ENCODE measurements around the gene IMP3. TPM values are rescaled to one million over a fixed set of nuclear protein-coding genes. Genes with fewer than 3 reads are reported as not detected.

IMP3 gene
- total RNA-seq, 2 experiments from 2014 or later = 101 to 174 TPM

DNA sequence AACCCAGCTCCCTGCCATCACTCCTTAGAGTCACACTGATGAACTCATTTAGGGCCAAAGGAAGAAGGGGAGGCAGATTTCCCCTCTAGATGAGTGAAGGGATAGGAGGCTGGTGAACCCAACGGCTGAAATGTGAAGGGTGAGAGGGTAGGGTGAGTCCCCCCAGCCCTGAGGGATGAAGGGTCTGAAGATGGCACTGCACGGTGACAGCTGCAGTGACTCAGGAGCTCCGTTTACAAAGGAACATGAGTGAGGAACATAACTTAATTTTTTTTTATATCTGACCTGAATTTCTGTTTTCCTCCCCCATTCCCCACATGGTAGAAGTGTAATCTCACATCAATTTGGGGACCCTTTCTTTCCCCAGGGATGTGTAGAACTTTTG, 21.7 kb upstream of the IMP3 start:
- no peak overlapping the region for H3K4me3 ChIP-seq (ENCODE audit: low read depth, low read length, poor library complexity, severe bottlenecking)
- H2AFZ ChIP-seq (ENCODE audit: low read length) = no peak overlapping the region
- BruUV-seq (replicated peaks) = no TSS peak
- no peaks in the 10 kb centered on the region for H3K4me1 ChIP-seq (ENCODE audit: insufficient read depth, low read length, poor library complexity, severe bottlenecking)
- H3K36me3 ChIP-seq (ENCODE audit: insufficient read depth, low read length) = no peaks in the 10 kb centered on the region
- no peak for DNase-seq (ENCODE audit: low spot score)
- H3K9me2 ChIP-seq (ENCODE audit: insufficient read depth, low read length) = no peaks in the 10 kb centered on the region
- ChIA-PET POLR2A (interaction anchor here (0.7 kb wide), 1 partner anchor 260 kb away, joined by 3 read pairs; no protein-coding TSS in a partner anchor), CTCF (ENCODE audit: unreplicated experiment) (no interaction called here)
- intact Hi-C loops (cut with micrococcal nuclease; ENCODE audit: unreplicated experiment) = no loop called here
- H3K27ac ChIP-seq (ENCODE audit: low read depth, low read length, poor library complexity, severe bottlenecking) = no peak overlapping the region
- no peaks in the 10 kb centered on the region for H3K9me3 ChIP-seq (ENCODE audit: low read length)
- TF ChIP-seq EZH2phosphoT487 (IDR thresholded peaks at IDR 0.05; ENCODE audit: borderline replicate concordance, low read depth, low read length) = no peak
- TF ChIP-seq, protein P1, sequence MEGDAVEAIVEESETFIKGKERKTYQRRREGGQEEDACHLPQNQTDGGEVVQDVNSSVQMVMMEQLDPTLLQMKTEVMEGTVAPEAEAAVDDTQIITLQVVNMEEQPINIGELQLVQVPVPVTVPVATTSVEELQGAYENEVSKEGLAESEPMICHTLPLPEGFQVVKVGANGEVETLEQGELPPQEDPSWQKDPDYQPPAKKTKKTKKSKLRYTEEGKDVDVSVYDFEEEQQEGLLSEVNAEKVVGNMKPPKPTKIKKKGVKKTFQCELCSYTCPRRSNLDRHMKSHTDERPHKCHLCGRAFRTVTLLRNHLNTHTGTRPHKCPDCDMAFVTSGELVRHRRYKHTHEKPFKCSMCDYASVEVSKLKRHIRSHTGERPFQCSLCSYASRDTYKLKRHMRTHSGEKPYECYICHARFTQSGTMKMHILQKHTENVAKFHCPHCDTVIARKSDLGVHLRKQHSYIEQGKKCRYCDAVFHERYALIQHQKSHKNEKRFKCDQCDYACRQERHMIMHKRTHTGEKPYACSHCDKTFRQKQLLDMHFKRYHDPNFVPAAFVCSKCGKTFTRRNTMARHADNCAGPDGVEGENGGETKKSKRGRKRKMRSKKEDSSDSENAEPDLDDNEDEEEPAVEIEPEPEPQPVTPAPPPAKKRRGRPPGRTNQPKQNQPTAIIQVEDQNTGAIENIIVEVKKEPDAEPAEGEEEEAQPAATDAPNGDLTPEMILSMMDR (conservative IDR thresholded peaks at IDR 0.05; ENCODE audit: low read length) = no peak
- H3K79me2 ChIP-seq (ENCODE audit: insufficient read depth, low read depth, low read length) = no peaks in the 10 kb centered on the region
- H4K20me1 ChIP-seq (ENCODE audit: insufficient read depth, low read length) = no peaks in the 10 kb centered on the region
- no peak overlapping the region for H3K4me2 ChIP-seq (ENCODE audit: low read length)

DNA sequence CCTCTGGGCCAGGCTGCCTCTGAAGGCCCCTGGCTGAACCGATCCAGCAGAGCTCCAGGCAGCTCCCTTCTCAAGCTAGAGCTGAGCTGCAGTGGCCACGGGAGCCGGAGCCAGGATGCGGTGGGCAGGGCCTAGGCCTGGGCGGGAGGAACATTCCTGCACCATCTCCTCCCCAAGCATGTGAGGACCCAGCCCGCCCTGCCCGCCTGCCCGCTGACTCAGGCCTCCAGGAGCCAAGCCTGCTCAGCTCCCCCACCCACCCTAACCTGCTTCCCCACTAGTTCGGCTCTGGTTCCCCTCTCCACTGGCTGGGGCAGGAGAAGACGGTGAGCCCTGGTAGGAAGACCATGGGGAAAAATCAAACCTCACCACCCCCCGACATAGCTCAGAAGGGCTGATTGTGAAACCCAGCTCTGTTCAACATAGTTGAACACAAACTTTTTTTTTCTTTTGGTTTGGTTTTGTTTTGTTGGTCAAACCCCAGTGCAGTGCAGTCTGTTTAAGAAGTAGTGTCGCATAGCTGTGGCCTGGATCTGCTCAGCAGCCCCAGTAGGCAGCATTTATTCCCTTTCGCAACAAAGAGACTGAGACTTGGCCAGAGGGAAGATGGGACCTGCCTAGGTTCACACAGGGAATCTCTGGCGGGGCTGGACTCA, 21.2 kb upstream of the IMP3 start:
- ChIA-PET CTCF (ENCODE audit: unreplicated experiment) (no interaction called here), POLR2A (interaction anchor here (0.6 to 0.7 kb wide), 2 partner anchors 53 to 260 kb away, joined by 3 read pairs; no protein-coding TSS in a partner anchor)
- Histone ChIP-seq H3K4me2 (ENCODE audit: low read length) (no peak overlapping the region), H3K79me2 (ENCODE audit: insufficient read depth, low read depth, low read length) (no peaks in the 10 kb centered on the region), H2AFZ (ENCODE audit: low read length) (no peak overlapping the region), H3K9me2 (ENCODE audit: insufficient read depth, low read length) (no peaks in the 10 kb centered on the region), H3K4me3 (ENCODE audit: low read depth, low read length, poor library complexity, severe bottlenecking) (no peak overlapping the region), H4K20me1 (ENCODE audit: insufficient read depth, low read length) (no peaks in the 10 kb centered on the region), H3K4me1 (ENCODE audit: insufficient read depth, low read length, poor library complexity, severe bottlenecking) (no peaks in the 10 kb centered on the region), H3K36me3 (ENCODE audit: insufficient read depth, low read length) (no peaks in the 10 kb centered on the region), H3K27ac (ENCODE audit: low read depth, low read length, poor library complexity, severe bottlenecking) (no peak overlapping the region), H3K9me3 (ENCODE audit: low read length) (no peaks in the 10 kb centered on the region)
- no peak for DNase-seq (ENCODE audit: low spot score)
- TF ChIP-seq EZH2phosphoT487 (IDR thresholded peaks at IDR 0.05; ENCODE audit: borderline replicate concordance, low read depth, low read length) = no peak
- TF ChIP-seq, protein P1 (conservative IDR thresholded peaks at IDR 0.05; ENCODE audit: low read length) = no peak
- intact Hi-C loops (cut with micrococcal nuclease; ENCODE audit: unreplicated experiment) = no loop called here
- BruUV-seq (replicated peaks) = no TSS peak

DNA sequence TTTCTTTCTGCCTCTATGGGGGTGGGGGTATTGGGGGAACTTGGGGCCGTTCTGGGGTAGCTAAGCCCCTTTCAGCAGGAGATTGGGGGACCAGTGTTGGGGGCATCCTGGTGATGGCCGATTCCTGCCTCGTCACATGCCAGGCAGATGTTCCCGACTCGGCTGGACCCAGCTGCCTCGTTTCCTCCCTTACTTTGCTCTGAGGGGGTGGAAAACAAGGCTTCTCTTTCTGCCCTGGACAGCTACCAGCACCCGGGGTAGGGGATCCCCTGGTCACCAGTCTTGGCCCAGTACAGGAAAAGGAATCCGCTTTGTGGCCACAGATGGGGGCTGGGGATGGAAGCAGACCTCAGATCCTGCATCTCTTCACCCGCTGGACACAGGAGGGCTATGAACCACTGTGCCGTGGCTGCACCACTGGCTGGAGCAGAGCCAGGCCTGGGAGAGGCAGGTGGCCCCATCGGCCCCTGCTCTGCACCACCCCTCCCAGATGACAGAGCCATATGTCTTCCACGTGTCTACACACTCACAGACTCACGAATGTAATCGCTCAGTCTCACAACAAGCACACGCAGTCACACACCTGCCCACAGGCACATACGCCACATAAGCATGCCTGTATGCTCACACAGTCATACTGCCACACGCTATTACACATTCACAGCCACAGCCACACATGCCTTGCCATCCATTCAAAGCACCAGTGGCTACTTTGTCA, 20.1 kb upstream of the IMP3 start:
- BruUV-seq (replicated peaks) = no TSS peak

More for the DNA sequence above, 20.1 kb upstream of the IMP3 start:
- no peaks in the 10 kb centered on the region for H3K9me2 ChIP-seq (ENCODE audit: insufficient read depth, low read length)
- H3K27ac ChIP-seq (ENCODE audit: low read depth, low read length, poor library complexity, severe bottlenecking) = no peak overlapping the region
- POLR2A ChIA-PET = no interaction called here
- H3K4me1 ChIP-seq (ENCODE audit: insufficient read depth, low read length, poor library complexity, severe bottlenecking) = no peaks in the 10 kb centered on the region
- no peaks in the 10 kb centered on the region for H3K9me3 ChIP-seq (ENCODE audit: low read length)
- H3K36me3 ChIP-seq (ENCODE audit: insufficient read depth, low read length) = no peaks in the 10 kb centered on the region
- intact Hi-C loops (cut with micrococcal nuclease; ENCODE audit: unreplicated experiment) = no loop called here
- TF ChIP-seq, protein P1 (conservative IDR thresholded peaks at IDR 0.05; ENCODE audit: low read length) = no peak
- TF ChIP-seq EZH2phosphoT487 (IDR thresholded peaks at IDR 0.05; ENCODE audit: borderline replicate concordance, low read depth, low read length) = no peak
- no peak overlapping the region for H3K4me2 ChIP-seq (ENCODE audit: low read length)
- no peak overlapping the region for H2AFZ ChIP-seq (ENCODE audit: low read length)
- H3K79me2 ChIP-seq (ENCODE audit: insufficient read depth, low read depth, low read length) = no peaks in the 10 kb centered on the region
- no peak for DNase-seq (ENCODE audit: low spot score)
- no peaks in the 10 kb centered on the region for H4K20me1 ChIP-seq (ENCODE audit: insufficient read depth, low read length)
- CTCF ChIA-PET (ENCODE audit: unreplicated experiment) = no interaction called here
- no peak overlapping the region for H3K4me3 ChIP-seq (ENCODE audit: low read depth, low read length, poor library complexity, severe bottlenecking)

All from OCI-LY7 (cell line).